Measurements from ENCODE around the gene SYF2.
"Not testable (repeated sequence)": the region's sequence is repeated elsewhere in the genome, so short reads cannot be mapped to it uniquely, and the experiment has no call there.

SYF2 gene

GRCh38 chr1:25232027-25232865 is at the start of gene SYF2:
TSS of gene SYF2 (minus strand) at chr1:25232502. CDS start at chr1:25232467, 35 bp downstream.
- DNase-seq (ENCODE audit: low spot score), result peak; percentile 96

- DNase-seq (ENCODE audit: low spot score), result not testable (repeated sequence)
Observed at GRCh38 chr1:25279693-25280111, 47.4 kb upstream of the SYF2 start.

- DNase-seq (ENCODE audit: low spot score), result not testable (repeated sequence)
Observed at GRCh38 chr1:25278790-25279189, 46.5 kb upstream of the SYF2 start.

GRCh38 chr1:25278358-25278757 is 46.1 kb upstream of the SYF2 start:
- DNase-seq (ENCODE audit: low spot score), result not testable (repeated sequence)

- DNase-seq (ENCODE audit: low spot score), result not testable (repeated sequence)
Observed at GRCh38 chr1:25277295-25277694, 45.0 kb upstream of the SYF2 start.

GRCh38 chr1:25275648-25276047 is 43.3 kb upstream of the SYF2 start:
- DNase-seq (ENCODE audit: low spot score), result not testable (repeated sequence)

GRCh38 chr1:25272238-25272637 is 39.9 kb upstream of the SYF2 start, which contains the start of gene RHD:
TSS of gene RHD (plus strand) at chr1:25272509. CDS start at chr1:25272548, 39 bp downstream.
- not testable (repeated sequence) for DNase-seq (ENCODE audit: low spot score)

- not testable (repeated sequence) for DNase-seq (ENCODE audit: low spot score)
Observed at GRCh38 chr1:25268143-25268760, 36.0 kb upstream of the SYF2 start.

- peak; percentile 51 for DNase-seq (ENCODE audit: low spot score)
Observed at GRCh38 chr1:25267288-25268142, 35.2 kb upstream of the SYF2 start.

GRCh38 chr1:25266554-25267287 is 34.4 kb upstream of the SYF2 start:
- DNase-seq (ENCODE audit: low spot score), result not testable (repeated sequence)

- DNase-seq (ENCODE audit: low spot score), result not testable (repeated sequence)
Observed at GRCh38 chr1:25260336-25260735, 28.0 kb upstream of the SYF2 start.

GRCh38 chr1:25259813-25260212 is 27.5 kb upstream of the SYF2 start:
- DNase-seq (ENCODE audit: low spot score), result not testable (repeated sequence)

GRCh38 chr1:25257196-25257595 is 24.9 kb upstream of the SYF2 start:
- DNase-seq (ENCODE audit: low spot score), result no peak

- no peak for DNase-seq (ENCODE audit: low spot score)
Observed at GRCh38 chr1:25256578-25256965, 24.3 kb upstream of the SYF2 start.

- no peak for DNase-seq (ENCODE audit: low spot score)
Observed at GRCh38 chr1:25255706-25256577, 23.6 kb upstream of the SYF2 start.

- DNase-seq (ENCODE audit: low spot score), result no peak
Observed at GRCh38 chr1:25253911-25254310, 21.6 kb upstream of the SYF2 start.

- DNase-seq (ENCODE audit: low spot score), result no peak
Observed at GRCh38 chr1:25247829-25248754, 15.8 kb upstream of the SYF2 start.

- DNase-seq (ENCODE audit: low spot score), result peak; percentile 99
Observed at GRCh38 chr1:25247024-25247828, 14.9 kb upstream of the SYF2 start, which contains the start of gene RSRP1. TSS of gene RSRP1 (minus strand) at chr1:25247454. CDS start at chr1:25246963, 491 bp downstream.

All from Ammon's horn (tissue), 1 donor.